Lower lobe of right lung (tissue), 2 donors: ENCODE data around the gene ANKRD13D. TPM values are rescaled to one million over a fixed set of nuclear protein-coding genes. Genes with fewer than 3 reads are reported as not detected.

Source experiments
- ATAC-seq, 2 donors: fragments of 200-7000 bp; cut with Tn5 transposase; one replicate each; pipeline ENCODE4 v1.9.1; 2020 to 2022; ENCODE audit warnings: mild to moderate bottlenecking in 2 of 2, moderate library complexity in 2 of 2
- DNase-seq: peaks from one replicate; pipeline ENCODE4 v3.0.0-alpha.2; 2020
- H3K27ac ChIP-seq: fragments of 200-600 bp; one replicate; pipeline ENCODE4 v1.8.0; 2022
- H3K27me3 ChIP-seq: fragments of 200-600 bp; one replicate; pipeline ENCODE4 v1.8.0; 2022; ENCODE audit warnings: low read depth
- H3K36me3 ChIP-seq: fragments of 200-600 bp; one replicate; pipeline ENCODE4 v1.8.0; 2022; ENCODE audit warnings: mild to moderate bottlenecking
- H3K4me1 ChIP-seq: fragments of 200-600 bp; one replicate; pipeline ENCODE4 v1.8.0; 2022
- H3K4me3 ChIP-seq: fragments of 200-600 bp; one replicate; pipeline ENCODE4 v1.8.0; 2022; ENCODE audit warnings: mild to moderate bottlenecking
- H3K9me3 ChIP-seq: fragments of 200-600 bp; one replicate; pipeline ENCODE4 v1.8.0; 2022
- intact Hi-C: fragments of 100-400 bp; cut with DNase I; formaldehyde crosslinking; loops from one replicate; pipeline ENCODE4 v1.11.0; 2022
- total RNA-seq: library from RNA; stranded (reverse); fragmentation: NEBNext Ultra II Directional; extraction: Animal tissue kit (Norgen Biotek cat#: 25700); gene quantifications from one replicate; pipeline ENCODE4 v1.2.1, GENCODE V29; 2021
- TF ChIP-seq, protein P1 (sequence below): fragments of 200-600 bp; IDR thresholded peaks from one replicate; pipeline ENCODE4 v1.8.0; 2022; ENCODE audit warnings: antibody characterized with exemption, mild to moderate bottlenecking
- donor health status: DM: no; HTN: yes; CAD: no; lungs with severe emphysema.

Gene ANKRD13D
- total RNA-seq, 1 donor from 2014 or later: 66.9 TPM

DNA sequence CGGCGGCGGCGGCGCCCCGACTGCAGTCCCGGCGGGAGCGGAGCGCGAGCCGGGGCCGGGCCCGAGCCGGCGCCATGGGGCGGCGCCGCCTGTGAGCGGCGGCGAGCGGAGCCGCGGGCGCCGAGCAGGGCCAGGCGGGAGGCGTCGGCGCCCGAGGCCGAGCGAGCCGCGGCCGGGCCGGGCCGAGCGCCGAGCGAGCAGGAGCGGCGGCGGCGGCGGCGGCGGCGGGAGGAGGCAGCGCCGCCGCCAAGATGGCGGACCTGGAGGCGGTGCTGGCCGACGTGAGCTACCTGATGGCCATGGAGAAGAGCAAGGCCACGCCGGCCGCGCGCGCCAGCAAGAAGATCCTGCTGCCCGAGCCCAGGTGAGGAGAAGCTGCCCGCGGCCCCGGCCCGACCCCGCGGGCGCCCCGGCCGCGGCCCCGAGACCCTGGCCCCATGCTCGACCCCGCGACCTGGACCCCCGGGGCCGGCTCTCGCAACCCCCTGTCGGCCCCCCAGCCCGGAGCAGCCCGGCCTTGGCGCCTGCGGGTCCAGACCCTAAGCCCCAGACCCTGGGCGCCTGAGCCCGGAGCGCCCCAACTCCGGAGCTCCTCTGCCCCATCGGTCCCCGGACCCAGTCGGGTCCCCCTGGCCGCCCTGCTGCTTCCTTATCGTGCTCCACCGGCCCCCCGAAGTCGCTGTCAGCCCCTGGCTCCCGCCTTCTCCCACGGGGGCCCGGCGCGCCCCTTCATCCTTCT lies 22.5 kb upstream of the ANKRD13D start, which contains the start of gene GRK2:
GRK2 (plus strand) TSS at position 25 of the 739 bp plus-strand sequence; CDS start at position 252, 227 bp downstream.
- Histone ChIP-seq H3K27me3 (no peaks in the 10 kb centered on the region), H3K9me3 (no peaks in the 10 kb centered on the region), H3K4me3 (peak within 1 kb of the TSS; percentile 90), H3K4me1 (peaks cover 68% of the 10 kb centered on the region), H3K27ac (peak within 1 kb of the TSS; percentile 93), H3K36me3 (peaks cover 23% of the 10 kb centered on the region)
- peak; percentile 75 for DNase-seq
- intact Hi-C loops: loop anchor here (10.0 kb wide), 1 partner anchor 48 kb away; no protein-coding TSS in a partner anchor
- TF ChIP-seq, protein P1, sequence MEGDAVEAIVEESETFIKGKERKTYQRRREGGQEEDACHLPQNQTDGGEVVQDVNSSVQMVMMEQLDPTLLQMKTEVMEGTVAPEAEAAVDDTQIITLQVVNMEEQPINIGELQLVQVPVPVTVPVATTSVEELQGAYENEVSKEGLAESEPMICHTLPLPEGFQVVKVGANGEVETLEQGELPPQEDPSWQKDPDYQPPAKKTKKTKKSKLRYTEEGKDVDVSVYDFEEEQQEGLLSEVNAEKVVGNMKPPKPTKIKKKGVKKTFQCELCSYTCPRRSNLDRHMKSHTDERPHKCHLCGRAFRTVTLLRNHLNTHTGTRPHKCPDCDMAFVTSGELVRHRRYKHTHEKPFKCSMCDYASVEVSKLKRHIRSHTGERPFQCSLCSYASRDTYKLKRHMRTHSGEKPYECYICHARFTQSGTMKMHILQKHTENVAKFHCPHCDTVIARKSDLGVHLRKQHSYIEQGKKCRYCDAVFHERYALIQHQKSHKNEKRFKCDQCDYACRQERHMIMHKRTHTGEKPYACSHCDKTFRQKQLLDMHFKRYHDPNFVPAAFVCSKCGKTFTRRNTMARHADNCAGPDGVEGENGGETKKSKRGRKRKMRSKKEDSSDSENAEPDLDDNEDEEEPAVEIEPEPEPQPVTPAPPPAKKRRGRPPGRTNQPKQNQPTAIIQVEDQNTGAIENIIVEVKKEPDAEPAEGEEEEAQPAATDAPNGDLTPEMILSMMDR: no peak
- peak in 1 of 2 donors; percentile 31 for ATAC-seq

DNA sequence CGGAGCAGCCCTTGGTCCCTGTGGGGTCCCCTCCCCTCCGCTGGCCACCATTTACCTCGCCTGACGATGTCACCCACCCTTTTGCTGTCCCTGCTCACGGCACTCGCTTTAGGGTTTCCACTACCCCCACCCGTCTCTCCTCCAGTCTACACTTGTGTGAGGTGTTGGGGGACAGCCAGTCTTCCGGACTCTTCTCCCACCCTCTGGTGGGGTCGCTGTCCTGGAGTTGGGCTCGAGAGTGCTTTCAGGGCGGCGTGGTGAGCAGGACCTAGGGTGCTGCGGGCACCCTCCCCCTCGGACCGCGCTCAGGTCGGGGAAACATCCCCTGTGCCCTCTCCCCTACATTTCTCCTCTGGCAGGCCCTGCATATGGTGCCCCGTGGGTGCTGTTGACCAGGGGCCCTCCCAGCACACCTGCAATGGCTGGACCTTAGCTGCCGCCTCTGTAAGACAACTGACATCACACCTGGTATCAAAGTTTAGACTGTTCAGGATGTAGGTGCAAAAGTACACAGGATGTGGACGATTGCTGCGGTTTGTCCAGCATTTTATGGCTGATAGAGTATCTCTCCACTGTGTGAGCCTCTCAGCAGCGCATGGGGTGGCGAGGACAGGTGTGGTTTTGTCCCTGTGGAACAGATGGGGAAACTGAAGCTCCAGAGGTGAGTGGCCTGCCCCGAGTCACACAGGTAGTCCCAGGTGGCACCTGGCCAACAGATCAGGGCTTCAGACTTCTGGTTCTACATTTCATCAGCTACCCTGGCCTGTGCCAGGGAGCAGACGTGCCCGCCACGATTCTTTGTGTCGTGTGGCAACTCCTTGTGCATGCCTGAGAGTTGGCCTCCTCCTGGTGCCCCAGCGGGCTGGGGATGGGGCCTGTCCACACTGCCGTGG lies 21.7 kb upstream of the ANKRD13D start:
- H3K4me1 ChIP-seq: peaks cover 69% of the 10 kb centered on the region
- peak in 1 of 2 donors; percentile 1 for ATAC-seq
- intact Hi-C loops: loop anchor here (10.0 kb wide), 1 partner anchor 47 kb away; no protein-coding TSS in a partner anchor

DNA sequence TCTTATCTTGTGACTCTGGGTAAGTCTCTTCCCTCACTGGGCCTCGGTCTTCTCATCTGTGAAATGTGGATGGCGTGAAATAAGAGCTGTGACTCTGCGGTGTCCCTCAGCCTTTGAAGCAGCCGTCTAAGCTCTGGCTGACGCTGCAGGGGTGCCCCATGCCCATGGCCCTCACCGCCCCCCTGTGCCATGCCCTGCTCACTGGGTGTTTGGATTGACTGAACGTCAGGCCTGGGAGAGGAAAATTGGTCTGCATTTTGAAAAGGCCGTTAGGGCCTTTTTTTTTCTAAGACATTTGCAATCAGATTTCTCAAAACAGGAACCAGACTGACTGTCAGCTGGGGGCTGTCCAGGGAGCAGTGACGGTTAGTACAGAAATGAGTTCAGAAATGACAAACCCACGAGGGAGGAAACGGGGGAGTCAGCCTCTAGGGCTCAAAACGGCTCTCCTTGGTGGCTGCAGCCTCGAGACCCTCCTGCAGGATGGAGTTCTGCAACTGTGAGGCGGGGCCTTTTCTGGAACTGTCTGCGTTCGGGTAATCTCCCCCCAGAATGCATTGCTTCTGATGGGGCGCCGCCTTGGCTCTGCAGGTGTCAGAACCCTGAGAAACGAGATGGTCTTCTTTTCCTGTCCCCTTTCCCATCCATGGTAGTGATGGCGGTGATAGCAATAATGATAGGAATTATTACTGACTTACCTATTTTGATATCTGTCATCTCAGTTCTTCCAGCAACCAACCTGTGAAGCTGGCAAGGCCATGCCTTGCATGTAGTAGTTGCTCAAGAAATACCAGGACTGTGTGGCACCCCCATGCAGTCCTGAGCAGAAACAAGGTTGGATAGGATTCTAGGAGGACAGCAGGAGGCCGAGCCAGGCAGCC lies 20.8 kb upstream of the ANKRD13D start:
- H3K4me3 ChIP-seq: peak overlapping the region; percentile 90
- intact Hi-C loops: loop anchor here (10.0 kb wide), 1 partner anchor 46 kb away; no protein-coding TSS in a partner anchor
- peak; percentile 65 for DNase-seq
- ATAC-seq: peak in 1 of 2 donors; percentile 18
- H3K27ac ChIP-seq: peak overlapping the region; percentile 93
- H3K4me1 ChIP-seq: peaks cover 69% of the 10 kb centered on the region
- H3K36me3 ChIP-seq: peaks cover 23% of the 10 kb centered on the region
- H3K9me3 ChIP-seq: no peaks in the 10 kb centered on the region
- TF ChIP-seq, protein P1: no peak
- no peaks in the 10 kb centered on the region for H3K27me3 ChIP-seq

More for the DNA sequence above, 21.7 kb upstream of the ANKRD13D start:
- Histone ChIP-seq H3K9me3 (no peaks in the 10 kb centered on the region), H3K4me3 (peak overlapping the region; percentile 90), H3K27me3 (no peaks in the 10 kb centered on the region), H3K36me3 (peaks cover 23% of the 10 kb centered on the region), H3K27ac (peak overlapping the region; percentile 93)
- DNase-seq: peak; percentile 67
- TF ChIP-seq, protein P1: no peak

DNA sequence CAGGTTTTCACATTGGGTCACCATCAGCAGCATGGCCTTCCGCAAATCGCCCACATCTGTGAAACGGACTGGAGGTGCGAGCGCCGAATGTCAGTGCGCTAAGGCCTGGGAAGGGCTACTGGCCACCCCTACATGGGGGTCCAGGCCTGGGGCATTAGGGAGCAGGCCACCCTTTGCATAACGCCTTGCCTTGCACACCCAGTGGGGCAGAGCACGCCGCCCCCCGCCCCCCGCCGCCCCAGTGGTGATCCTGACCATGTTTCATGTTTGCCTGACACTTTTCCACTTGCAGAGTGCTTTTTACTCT lies 20.2 kb upstream of the ANKRD13D start:
- Histone ChIP-seq H3K4me1 (peaks cover 74% of the 10 kb centered on the region), H3K9me3 (no peaks in the 10 kb centered on the region), H3K4me3 (peak overlapping the region; percentile 90), H3K27ac (peak overlapping the region; percentile 93), H3K36me3 (peaks cover 23% of the 10 kb centered on the region), H3K27me3 (no peaks in the 10 kb centered on the region)
- TF ChIP-seq, protein P1: no peak
- peak; percentile 50 for DNase-seq
- intact Hi-C loops: loop anchor here (10.0 kb wide), 1 partner anchor 46 kb away; no protein-coding TSS in a partner anchor
- no peak for ATAC-seq
